ENCODE results near the gene VWA5B2.

GRCh38 chr3:184192889-184193288, 36.5 kb upstream of the VWA5B2 start:
- TF ChIP-seq CTCF (IDR thresholded peaks at IDR 0.05): no peak
- TF ChIP-seq ZFX (IDR thresholded peaks at IDR 0.05; ENCODE audit: borderline replicate concordance): no peak
